Fibroblast of the aortic adventitia (primary cell): ENCODE results near the gene ABHD5. TPM values are rescaled to one million over a fixed set of nuclear protein-coding genes. Genes with fewer than 3 reads are reported as not detected.

Experiments
- DNase-seq: peaks from one replicate; pipeline ENCODE4 v3.0.0-alpha.2; 2010; ENCODE audit warnings: low read depth
- H3K4me3 ChIP-seq: 2 replicates; pipeline ENCODE4 v1.5.1; 2011; ENCODE audit warnings: low read depth, mild to moderate bottlenecking, control low read depth, low read length, moderate library complexity
- CTCF ChIP-seq: IDR thresholded peaks from 2 replicates; pipeline ENCODE4 v1.5.1; 2011; ENCODE audit warnings: mild to moderate bottlenecking, low read length, control low read depth, inconsistent platforms; ENCODE audit not compliant: insufficient read depth
- total RNA-seq: library from RNA; depleted of rRNA; stranded (reverse); fragments of >200 nt; gene quantifications from 2 replicates; pipeline ENCODE4 v1.2.3, GENCODE V29; 2012; ENCODE audit warnings: low replicate concordance

Gene ABHD5
- total RNA-seq, 1 donor = 27.4 TPM

- no peak overlapping the region for H3K4me3 ChIP-seq
- TF ChIP-seq CTCF = peak; percentile 46
- DNase-seq = peak; percentile 71
Measured at GRCh38 chr3:43742920-43743319, 52.2 kb downstream of the ABHD5 start.

GRCh38 chr3:43747641-43748040 lies 56.9 kb downstream of the ABHD5 start:
- H3K4me3 ChIP-seq = no peak overlapping the region
- peak; percentile 38 for DNase-seq
- no peak for TF ChIP-seq CTCF

GRCh38 chr3:43748179-43748578 lies 57.4 kb downstream of the ABHD5 start:
- TF ChIP-seq CTCF = peak; percentile 13
- no peak overlapping the region for H3K4me3 ChIP-seq
- DNase-seq = no peak

- no peak overlapping the region for H3K4me3 ChIP-seq
- DNase-seq = no peak
- no peak for TF ChIP-seq CTCF
Measured at GRCh38 chr3:43748645-43749044, 57.9 kb downstream of the ABHD5 start.

- TF ChIP-seq CTCF = no peak
- no peak overlapping the region for H3K4me3 ChIP-seq
- no peak for DNase-seq
Measured at GRCh38 chr3:43752905-43753304, 62.2 kb downstream of the ABHD5 start.

- TF ChIP-seq CTCF = no peak
- H3K4me3 ChIP-seq = no peak overlapping the region
- peak; percentile 75 for DNase-seq
Measured at GRCh38 chr3:43753741-43754715, 63.3 kb downstream of the ABHD5 start.
